ENCODE results near the gene DBI.
"Not testable (repeated sequence)": the region's sequence is repeated elsewhere in the genome, so short reads cannot be mapped to it uniquely, and the experiment has no call there.

DBI gene

GRCh38 chr2:119366161-119366648 lies 572 bp upstream of the DBI start:
- no peak for DNase-seq

GRCh38 chr2:119367472-119368099 lies 809 bp downstream of the DBI start:
- DNase-seq: peak; percentile 36

- no peak for DNase-seq
Measured at GRCh38 chr2:119369845-119370244, 3.1 kb downstream of the DBI start.

DNA sequence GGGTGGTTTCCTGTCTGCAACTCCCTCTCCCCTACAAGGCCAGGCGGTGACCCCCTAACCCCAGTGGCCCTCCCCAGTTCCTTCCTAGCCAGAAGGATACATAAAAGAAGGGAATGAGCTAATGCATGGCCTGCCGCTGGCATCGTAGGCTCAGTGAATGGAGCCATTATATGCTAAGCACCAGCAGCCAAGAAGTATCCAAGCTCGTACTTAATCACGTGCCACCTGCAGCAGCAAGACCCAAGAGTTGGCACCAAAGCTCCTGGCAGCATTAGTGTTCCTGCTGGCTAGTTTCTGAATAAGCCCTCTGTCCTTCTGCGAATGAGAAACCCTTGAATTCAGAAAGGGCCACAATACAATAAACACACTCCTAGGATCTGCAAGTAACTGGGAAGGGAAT lies 4.3 kb downstream of the DBI start:
- no peak for DNase-seq

DNA sequence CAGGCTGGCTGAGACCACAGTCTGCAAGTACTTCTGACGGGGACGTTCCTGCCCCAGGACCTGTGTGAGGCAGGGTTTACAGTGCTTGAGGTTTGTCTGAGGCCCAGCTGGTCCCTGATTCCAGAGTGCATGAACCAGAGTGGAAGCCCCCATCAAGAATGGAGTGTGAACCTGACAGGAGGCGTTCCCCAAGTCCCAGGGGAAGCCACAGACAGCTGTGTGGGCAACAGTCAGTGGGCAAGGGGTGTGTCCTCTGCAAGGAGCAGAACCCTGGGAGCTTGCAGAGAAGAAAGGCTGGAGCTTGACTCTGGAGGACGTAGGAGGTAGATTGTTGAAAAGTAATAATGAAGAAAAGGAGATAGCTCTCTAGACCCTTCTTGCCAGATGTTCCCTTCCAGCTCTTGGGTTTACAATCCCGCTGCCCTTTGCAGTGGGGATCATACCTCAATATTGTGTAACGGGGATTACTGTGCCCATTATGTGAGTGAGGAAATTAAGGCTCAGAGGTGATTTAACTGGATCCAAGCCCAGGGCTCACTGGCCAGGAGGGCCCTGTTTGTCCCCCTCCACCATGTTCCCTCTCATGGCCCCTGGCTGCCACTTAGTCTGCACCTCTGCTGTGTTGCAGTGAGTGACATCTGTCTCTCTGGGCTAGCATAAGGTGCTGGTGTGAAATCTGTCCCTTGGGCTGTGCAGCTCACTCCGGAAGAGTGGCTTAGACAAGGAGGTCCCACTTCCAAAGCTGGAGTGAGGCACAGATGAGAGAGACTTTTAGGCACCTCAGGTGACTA lies 6.2 kb downstream of the DBI start:
- no peak for DNase-seq

DNA sequence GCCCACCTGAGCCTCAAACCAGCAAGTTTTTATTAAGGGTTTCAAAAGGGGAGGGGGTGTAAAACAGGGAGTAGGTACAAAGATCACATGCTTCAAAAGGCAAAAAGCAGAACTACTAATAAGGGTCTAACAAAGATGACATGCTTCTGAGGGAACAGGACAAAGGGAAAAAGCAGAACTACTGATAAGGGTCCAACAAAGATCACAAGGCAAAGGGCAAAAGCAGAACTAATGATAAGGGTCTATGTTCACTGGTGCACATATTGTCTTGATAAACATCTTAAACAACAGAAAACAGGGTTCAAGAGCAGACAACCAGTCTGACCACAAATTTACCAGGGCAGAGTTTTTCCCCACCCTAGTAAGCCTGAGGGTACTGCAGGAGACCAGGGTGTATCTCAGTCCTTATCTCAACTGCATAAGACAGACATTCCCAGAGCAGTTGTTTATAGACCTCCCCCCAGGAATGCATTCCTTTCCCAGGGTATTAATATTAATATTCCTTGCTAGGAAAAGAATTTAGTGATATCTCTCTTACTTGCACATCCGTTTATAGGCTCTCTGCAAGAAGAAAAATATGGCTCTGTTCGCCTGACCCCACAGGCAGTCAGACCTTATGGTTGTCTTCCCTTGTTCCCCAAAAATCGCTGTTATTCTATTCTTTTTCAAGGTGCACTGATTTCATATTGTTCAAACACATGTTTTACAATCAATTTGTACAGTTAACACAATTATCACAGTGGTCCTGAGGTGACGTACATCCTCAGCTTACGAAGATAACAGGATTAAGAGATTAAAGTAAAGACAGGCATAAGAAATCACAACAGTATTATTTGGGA lies 7.3 kb downstream of the DBI start:
- DNase-seq: not testable (repeated sequence)

- not testable (repeated sequence) for DNase-seq
Measured at GRCh38 chr2:119376406-119376805, 9.6 kb downstream of the DBI start.

DNA sequence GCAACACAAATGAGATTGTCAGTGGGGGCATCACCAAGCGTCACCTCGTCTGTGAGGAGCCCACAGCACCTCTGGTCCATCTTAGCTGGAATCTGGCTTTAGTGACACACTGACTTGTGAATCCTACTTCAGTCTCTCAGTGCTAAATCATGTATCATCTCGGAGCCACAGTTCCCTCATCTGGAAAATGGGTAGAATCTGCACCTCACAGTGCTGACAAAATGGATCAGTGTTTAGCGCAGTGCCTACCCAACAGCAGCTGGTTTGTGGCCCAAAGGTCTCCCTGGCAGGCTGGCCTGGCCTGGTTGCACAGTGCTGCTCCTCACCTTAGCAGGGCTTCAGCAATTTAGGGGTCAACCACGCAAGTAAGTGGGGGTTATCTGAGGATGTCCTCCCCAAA lies 10.0 kb downstream of the DBI start:
- no peak for DNase-seq

DNA sequence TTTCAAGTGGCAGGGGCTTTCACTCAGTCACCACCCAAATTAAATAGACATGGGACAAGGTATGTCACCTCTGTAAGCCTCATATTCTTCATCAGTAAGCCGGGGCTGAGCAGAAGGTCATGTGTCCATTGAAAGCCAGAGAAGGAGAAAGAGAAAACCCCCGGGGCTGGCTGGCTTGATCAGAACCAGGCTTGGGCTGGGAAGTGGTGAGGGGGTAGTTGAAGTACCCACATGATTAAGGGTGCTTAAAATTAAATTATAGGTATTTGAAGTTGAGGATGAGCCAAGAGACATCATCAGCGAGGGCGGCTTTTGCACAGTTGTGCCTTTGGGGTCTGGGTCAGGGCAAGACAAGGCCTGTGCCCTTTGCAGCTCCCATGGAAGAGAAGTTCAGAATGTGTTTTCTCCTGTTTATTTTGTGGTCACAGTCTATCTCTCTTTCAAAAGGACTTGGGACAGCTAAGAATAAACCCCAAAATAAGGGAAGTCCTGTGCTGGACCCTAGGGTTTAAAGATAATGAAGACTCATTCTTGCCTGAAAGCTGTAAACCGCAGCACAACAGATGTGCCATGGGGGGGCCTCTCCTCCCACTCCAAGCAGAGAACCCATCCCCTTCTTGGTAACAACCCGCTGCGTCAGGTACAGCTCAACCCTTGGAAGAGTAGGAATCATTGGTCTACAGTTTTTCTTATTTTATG lies 10.7 kb downstream of the DBI start:
- no peak for DNase-seq

GRCh38 chr2:119377993-119378345 lies 11.2 kb downstream of the DBI start:
- DNase-seq: no peak

DNA sequence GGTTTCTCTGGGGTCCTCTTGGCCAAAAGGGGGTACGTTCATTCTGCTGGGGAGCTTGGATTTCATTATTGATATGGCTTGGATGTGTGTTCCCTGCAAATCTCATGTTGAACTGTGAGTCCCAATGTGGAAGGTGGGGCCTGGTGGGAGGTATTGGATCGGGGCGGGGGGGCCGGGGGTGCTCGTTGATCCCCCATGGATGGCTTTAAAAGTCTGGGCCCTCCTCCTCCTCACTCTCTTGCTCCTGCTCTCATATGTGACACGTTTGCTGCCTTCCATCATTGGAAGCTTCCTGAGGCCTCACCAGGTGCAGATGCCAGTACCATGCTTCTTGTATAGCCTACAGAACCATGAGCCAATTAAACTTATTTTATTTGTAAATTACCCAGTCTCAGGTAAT lies 11.8 kb downstream of the DBI start:
- DNase-seq: no peak

DNA sequence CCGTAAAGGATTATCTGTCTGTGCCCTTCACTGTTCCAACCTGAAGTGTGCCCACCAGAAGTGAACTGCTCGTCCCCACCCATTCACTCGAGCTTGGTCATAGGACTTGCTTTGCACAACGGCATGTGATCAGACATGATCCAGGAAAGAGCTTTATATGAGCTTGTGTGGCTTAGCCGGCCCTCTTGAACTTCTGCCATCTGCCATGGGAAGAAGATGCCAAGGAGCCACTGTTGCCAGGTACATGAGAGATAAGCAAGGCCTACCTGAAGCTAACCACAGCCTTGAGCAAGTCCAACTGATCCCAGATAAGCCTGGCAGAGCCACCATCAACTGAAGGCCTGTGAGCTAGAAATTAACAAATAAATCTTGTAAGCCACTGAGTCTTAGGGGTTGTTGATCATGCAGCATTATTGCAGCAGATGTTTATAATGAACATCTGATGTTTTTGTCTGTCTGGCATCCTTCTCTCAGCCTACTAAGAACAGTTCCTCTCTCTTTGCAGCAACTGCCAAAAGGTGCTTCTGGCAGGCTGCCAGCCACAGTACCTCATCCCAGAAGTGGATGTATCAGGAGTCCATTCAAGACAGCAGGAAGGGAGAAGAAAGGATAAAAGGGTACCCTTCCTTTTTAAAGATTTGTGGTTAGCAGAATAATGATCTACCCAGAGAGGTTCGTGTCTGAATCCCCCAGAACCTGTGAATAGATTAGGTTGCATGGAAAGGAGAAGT lies 16.8 kb downstream of the DBI start:
- no peak for DNase-seq

DNA sequence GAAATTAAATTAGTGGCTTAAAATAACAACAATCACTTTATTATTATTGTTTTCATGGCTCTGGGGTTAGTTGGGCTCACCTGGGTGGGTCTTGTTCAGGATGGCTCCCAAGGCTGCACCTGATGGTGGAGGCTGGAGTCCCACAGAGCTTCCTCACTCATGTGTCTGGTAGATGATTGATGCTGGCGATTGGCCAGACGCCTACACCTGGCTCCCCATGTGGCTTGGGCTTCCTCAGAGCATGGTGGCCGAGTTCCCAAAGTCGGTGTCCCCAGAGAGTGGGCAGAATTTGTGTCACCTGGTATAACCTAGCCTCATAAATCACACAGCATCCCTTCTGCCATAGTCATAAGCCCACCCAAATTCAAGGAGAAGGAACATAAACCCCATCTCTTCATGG lies 18.2 kb downstream of the DBI start:
- no peak for DNase-seq

GRCh38 chr2:119385466-119385865 lies 18.7 kb downstream of the DBI start:
- DNase-seq: no peak

DNA sequence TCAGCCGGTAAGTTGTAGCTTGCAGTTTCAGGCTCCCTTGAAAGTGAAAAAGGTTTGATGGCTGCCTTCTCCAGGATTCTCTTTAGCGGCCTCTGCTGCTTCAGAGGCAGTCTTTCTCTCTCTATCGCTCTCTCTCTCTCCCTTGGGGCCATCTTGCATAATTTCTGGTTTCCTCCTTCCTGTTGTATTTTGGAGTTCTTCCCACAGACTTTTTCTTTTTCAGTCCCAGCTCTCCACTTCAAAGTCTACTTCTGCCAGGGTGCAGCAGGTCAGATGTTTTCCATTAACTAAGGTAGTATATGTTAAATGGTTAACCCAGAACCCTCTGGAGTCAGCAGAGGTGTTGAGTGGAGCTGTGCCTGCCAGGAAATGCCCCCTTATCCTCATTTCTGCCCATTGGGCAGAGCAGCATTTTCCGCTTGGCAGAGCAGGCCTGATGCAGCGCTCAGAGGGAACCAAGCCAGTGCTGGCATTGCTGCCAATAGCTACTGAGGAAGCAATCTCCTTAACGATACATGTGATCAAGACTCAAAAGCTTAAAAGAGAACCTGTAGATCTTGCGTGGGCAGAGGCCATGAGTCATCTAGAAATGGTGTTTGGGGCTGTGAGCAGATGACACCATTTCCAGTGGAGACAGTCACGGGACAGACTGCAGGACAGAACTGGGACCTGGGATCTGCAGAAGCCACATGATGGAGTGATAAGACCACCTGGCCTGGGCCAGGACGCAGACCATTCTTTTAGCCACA lies 20.8 kb downstream of the DBI start:
- DNase-seq: no peak

GRCh38 chr2:119389615-119390306 lies 23.0 kb downstream of the DBI start:
- DNase-seq: no peak

DNA sequence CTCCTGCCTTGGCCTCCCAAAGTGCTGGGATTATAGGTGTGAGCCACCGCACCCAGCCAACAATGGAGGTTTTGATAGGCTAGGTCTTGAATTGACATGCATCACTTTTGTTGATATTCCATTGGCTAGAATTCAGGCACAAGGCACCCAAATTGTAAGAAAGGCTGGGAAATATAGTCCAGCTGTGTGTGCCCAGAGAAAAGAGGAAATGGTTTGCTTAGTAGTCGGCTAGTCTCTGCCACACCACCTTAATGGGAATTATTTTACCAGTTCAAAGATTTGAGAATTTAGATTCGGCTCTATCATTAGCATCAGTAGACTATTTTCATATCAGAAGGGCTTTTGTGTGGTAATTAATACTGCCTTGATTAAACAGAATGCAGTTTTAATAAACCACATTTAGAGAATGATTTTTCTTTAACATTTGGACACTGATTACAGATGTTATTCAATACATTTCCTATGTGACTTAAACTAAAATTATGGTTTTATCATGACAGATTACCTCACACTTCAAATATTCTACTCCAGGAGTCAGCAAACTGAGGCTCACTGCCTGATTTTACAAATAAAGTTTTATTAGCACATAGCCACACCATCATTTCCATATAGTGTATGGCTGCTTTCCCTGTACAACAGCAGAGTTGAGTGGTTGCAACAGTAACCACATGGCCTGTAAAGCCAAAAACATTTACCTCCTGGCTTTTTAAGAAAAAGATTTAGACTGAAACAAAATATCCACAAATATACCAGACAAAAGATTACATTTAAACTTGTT lies 27.4 kb downstream of the DBI start:
- DNase-seq: no peak

DNA sequence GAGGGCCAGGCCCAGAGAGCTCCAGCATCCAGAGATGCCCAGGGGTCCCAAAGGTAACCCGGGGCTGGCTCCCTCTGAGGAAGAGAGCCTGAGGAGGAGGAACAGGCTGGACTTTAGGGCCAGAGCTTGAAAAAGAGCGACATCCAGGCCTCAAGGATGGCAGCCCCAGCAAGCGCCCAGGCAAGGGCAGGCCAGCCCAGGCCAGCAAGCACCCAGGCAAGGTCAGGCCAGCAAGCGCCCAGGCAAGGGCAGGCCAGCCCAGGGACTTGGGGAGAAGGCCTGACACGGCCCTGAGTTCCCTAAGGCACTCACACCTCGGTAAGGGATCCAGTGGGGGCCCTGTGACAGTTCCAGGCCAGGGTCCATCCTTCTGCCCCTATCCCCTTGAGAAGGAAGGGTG lies 30.4 kb downstream of the DBI start:
- no peak for DNase-seq

- DNase-seq: no peak
Measured at GRCh38 chr2:119402106-119402505, 35.3 kb downstream of the DBI start.

Data from CD4-positive, alpha-beta T cell treated with Interleukin-10 for 1 hour (primary cell).